Skeletal muscle satellite cell (primary cell): ENCODE results near the gene SLCO2A1.

Experiments used
- H3K27me3 ChIP-seq: 2 replicates; pipeline ENCODE4 v1.7.0; 2013; ENCODE audit warnings: low read length; ENCODE audit not compliant: control insufficient read depth, insufficient read depth
- H3K36me3 ChIP-seq: 2 replicates; pipeline ENCODE4 v1.7.0; 2013; ENCODE audit warnings: mild to moderate bottlenecking, control low read depth, low read length; ENCODE audit not compliant: insufficient read depth
- H3K4me1 ChIP-seq: 2 replicates; pipeline ENCODE4 v1.7.0; 2013; ENCODE audit warnings: low read length; ENCODE audit not compliant: control insufficient read depth, insufficient read depth
- H3K4me2 ChIP-seq: 2 replicates; pipeline ENCODE4 v1.7.0; 2013; ENCODE audit warnings: mild to moderate bottlenecking, low read length
- H3K4me3 ChIP-seq: 2 replicates; pipeline ENCODE4 v1.7.0; 2013; ENCODE audit warnings: low read length
- H3K9ac ChIP-seq: 2 replicates; pipeline ENCODE4 v1.7.0; 2013; ENCODE audit warnings: mild to moderate bottlenecking, low read depth, low read length, moderate library complexity
- H3K9me3 ChIP-seq: replicated peaks from 2 replicates; pipeline ENCODE4 v1.7.0; 2013; ENCODE audit warnings: mild to moderate bottlenecking, control low read depth, low read length

SLCO2A1 gene

GRCh38 chr3:133917144-133917543 is 112.6 kb downstream of the SLCO2A1 start:
- Histone ChIP-seq H3K9me3 (no peaks in the 10 kb centered on the region), H3K4me1 (no peaks in the 10 kb centered on the region), H3K4me2 (no peak overlapping the region), H3K9ac (no peak overlapping the region), H3K4me3 (no peak overlapping the region), H3K27me3 (peaks cover 43% of the 10 kb centered on the region), H3K36me3 (no peaks in the 10 kb centered on the region)

GRCh38 chr3:133915685-133916658 is 113.8 kb downstream of the SLCO2A1 start:
- H3K9me3 ChIP-seq: no peaks in the 10 kb centered on the region
- no peaks in the 10 kb centered on the region for H3K4me1 ChIP-seq
- peaks cover 54% of the 10 kb centered on the region for H3K27me3 ChIP-seq
- no peak overlapping the region for H3K4me3 ChIP-seq
- H3K36me3 ChIP-seq: no peaks in the 10 kb centered on the region
- H3K4me2 ChIP-seq: no peak overlapping the region
- H3K9ac ChIP-seq: no peak overlapping the region

GRCh38 chr3:133914839-133915600 is 114.7 kb downstream of the SLCO2A1 start:
- Histone ChIP-seq H3K27me3 (peaks cover 58% of the 10 kb centered on the region), H3K4me1 (no peaks in the 10 kb centered on the region), H3K36me3 (no peaks in the 10 kb centered on the region), H3K9me3 (no peaks in the 10 kb centered on the region), H3K9ac (no peak overlapping the region), H3K4me3 (no peak overlapping the region), H3K4me2 (no peak overlapping the region)

DNA sequence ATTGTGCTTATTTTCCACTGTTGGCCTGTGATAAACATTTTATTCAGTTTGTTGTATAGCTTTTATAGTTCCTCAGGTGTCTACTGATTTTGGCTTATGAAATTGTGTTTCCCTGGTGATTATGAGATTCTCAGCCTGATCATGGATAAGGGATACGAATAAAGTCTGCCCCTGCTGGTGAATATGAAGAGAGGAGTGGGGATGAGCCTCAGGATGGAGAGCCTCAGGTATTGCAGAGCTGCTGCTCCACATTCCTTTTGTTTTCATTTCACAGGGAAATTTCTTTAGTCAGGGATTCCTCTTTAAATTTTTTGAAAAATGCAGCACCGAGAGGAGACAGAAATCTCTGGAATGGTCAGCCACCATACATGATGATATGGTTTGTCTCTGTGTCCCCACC is 119.3 kb downstream of the SLCO2A1 start:
- H3K4me2 ChIP-seq: no peak overlapping the region
- peaks cover 48% of the 10 kb centered on the region for H3K27me3 ChIP-seq
- no peak overlapping the region for H3K4me3 ChIP-seq
- no peak overlapping the region for H3K9ac ChIP-seq
- no peaks in the 10 kb centered on the region for H3K4me1 ChIP-seq
- H3K36me3 ChIP-seq: no peaks in the 10 kb centered on the region
- H3K9me3 ChIP-seq: no peaks in the 10 kb centered on the region

GRCh38 chr3:133905376-133905775 is 124.3 kb downstream of the SLCO2A1 start:
- Histone ChIP-seq H3K4me2 (no peak overlapping the region), H3K9ac (no peak overlapping the region), H3K4me3 (no peak overlapping the region), H3K36me3 (no peaks in the 10 kb centered on the region), H3K9me3 (no peaks in the 10 kb centered on the region), H3K4me1 (no peaks in the 10 kb centered on the region), H3K27me3 (peaks cover 38% of the 10 kb centered on the region)

DNA sequence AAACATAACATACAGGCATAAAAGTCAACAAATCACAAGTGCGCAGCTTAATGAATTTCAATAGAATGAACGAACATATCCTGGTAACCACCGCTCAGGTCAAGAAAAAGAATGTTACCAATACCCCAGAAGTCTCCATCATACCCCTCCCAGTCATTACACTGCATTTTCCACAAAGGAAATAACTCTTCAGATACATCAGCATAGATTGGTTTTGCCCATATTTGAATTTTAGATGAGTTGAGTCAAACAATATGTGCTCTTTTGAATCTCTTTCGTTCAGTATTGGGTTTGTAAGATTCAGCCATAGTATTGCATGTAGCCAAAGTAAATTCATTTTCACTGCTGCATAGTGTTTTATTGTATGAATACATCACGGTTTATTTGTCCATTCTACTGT is 127.9 kb downstream of the SLCO2A1 start:
- Histone ChIP-seq H3K36me3 (no peaks in the 10 kb centered on the region), H3K9me3 (no peaks in the 10 kb centered on the region), H3K4me3 (no peak overlapping the region), H3K4me1 (no peaks in the 10 kb centered on the region), H3K9ac (no peak overlapping the region), H3K4me2 (no peak overlapping the region), H3K27me3 (peaks cover 61% of the 10 kb centered on the region)

GRCh38 chr3:133901083-133901482 is 128.6 kb downstream of the SLCO2A1 start:
- no peak overlapping the region for H3K9ac ChIP-seq
- no peaks in the 10 kb centered on the region for H3K36me3 ChIP-seq
- peaks cover 68% of the 10 kb centered on the region for H3K27me3 ChIP-seq
- H3K4me2 ChIP-seq: no peak overlapping the region
- no peak overlapping the region for H3K4me3 ChIP-seq
- H3K9me3 ChIP-seq: no peaks in the 10 kb centered on the region
- H3K4me1 ChIP-seq: no peaks in the 10 kb centered on the region

GRCh38 chr3:133899311-133899710 is 130.4 kb downstream of the SLCO2A1 start:
- Histone ChIP-seq H3K4me2 (no peak overlapping the region), H3K36me3 (no peaks in the 10 kb centered on the region), H3K4me3 (no peak overlapping the region), H3K27me3 (peaks cover 70% of the 10 kb centered on the region), H3K4me1 (no peaks in the 10 kb centered on the region), H3K9me3 (no peaks in the 10 kb centered on the region), H3K9ac (no peak overlapping the region)

- no peak overlapping the region for H3K9ac ChIP-seq
- no peak overlapping the region for H3K4me2 ChIP-seq
- H3K4me1 ChIP-seq: no peaks in the 10 kb centered on the region
- no peak overlapping the region for H3K4me3 ChIP-seq
- H3K36me3 ChIP-seq: no peaks in the 10 kb centered on the region
- H3K9me3 ChIP-seq: no peaks in the 10 kb centered on the region
- peaks cover 73% of the 10 kb centered on the region for H3K27me3 ChIP-seq
These were observed 132.2 kb downstream of the SLCO2A1 start for GRCh38 chr3:133897547-133897946.

GRCh38 chr3:133896002-133896761 is 133.5 kb downstream of the SLCO2A1 start:
- H3K4me1 ChIP-seq: no peaks in the 10 kb centered on the region
- peak overlapping the region; percentile 58 for H3K9ac ChIP-seq
- H3K27me3 ChIP-seq: peaks cover 66% of the 10 kb centered on the region
- H3K4me3 ChIP-seq: peak overlapping the region; percentile 86
- H3K9me3 ChIP-seq: no peaks in the 10 kb centered on the region
- no peaks in the 10 kb centered on the region for H3K36me3 ChIP-seq
- peak overlapping the region; percentile 99 for H3K4me2 ChIP-seq
